Neural progenitor cell (in vitro differentiated cells): Measurements from ENCODE around the gene IFNA13.

Experiments
- EZH2 ChIP-seq: fragments of 200-600 bp; sonication (generic); IDR thresholded peaks from 2 replicates; pipeline ENCODE4 v1.6.1; 2017; ENCODE audit warnings: antibody characterized with exemption, mild to moderate bottlenecking, moderate library complexity
- EZH2phosphoT487 ChIP-seq: fragments of 200-600 bp; sonication (generic); IDR thresholded peaks from 2 replicates; pipeline ENCODE4 v1.6.1; 2017; ENCODE audit warnings: antibody characterized with exemption
- TF ChIP-seq, protein P1 (sequence below): fragments of 200-600 bp; sonication (generic); IDR thresholded peaks from 2 replicates; pipeline ENCODE4 v1.5.1; 2017; ENCODE audit warnings: antibody characterized with exemption, mild to moderate bottlenecking

DNA sequence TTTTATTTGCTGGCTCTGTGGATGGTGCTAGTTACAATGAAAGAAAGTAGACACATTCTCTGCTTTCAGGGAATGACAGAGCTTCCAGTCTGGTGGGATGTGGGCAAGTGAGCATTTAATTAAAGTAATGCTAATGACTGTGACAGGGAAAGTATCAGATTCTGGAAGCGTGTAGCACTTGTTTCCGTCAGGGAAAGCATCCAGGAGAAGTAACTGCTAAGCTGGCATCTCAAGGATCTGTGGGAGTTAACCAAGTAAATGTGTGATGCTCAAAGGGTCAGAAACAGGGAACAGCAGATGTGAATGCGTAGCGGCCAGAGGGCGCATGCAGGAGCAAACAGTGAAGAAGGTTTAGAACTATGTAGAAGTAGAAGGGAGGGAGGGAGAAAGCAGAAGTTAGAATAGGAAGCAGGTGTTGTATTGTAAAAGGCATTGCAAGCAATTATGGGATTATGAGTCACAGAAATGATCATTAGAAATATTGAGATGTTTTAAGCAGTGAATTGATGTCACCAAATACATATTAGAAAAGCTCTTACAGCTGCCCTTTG lies 44.9 kb downstream of the IFNA13 start:
- TF ChIP-seq, protein P1, sequence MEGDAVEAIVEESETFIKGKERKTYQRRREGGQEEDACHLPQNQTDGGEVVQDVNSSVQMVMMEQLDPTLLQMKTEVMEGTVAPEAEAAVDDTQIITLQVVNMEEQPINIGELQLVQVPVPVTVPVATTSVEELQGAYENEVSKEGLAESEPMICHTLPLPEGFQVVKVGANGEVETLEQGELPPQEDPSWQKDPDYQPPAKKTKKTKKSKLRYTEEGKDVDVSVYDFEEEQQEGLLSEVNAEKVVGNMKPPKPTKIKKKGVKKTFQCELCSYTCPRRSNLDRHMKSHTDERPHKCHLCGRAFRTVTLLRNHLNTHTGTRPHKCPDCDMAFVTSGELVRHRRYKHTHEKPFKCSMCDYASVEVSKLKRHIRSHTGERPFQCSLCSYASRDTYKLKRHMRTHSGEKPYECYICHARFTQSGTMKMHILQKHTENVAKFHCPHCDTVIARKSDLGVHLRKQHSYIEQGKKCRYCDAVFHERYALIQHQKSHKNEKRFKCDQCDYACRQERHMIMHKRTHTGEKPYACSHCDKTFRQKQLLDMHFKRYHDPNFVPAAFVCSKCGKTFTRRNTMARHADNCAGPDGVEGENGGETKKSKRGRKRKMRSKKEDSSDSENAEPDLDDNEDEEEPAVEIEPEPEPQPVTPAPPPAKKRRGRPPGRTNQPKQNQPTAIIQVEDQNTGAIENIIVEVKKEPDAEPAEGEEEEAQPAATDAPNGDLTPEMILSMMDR, result no peak
- TF ChIP-seq EZH2, result no peak
- no peak for TF ChIP-seq EZH2phosphoT487
